Activated CD4-positive, alpha-beta T cell treated with anti-CD3 and anti-CD28 coated beads, Interleukin-2, amount 10 ng/mL, durations not matched to agents 7 days and 5 days (primary cell): ENCODE measurements around the gene PRKN. TPM values are rescaled to one million over a fixed set of nuclear protein-coding genes. Genes with fewer than 3 reads are reported as not detected.

Experiments used
- CTCF ChIA-PET: fragments of 350-600 bp; sonication (Branson Sonifier 250); formaldehyde crosslinking; loops from one replicate; lab custom pipeline; 2021; ENCODE audit warnings: antibody characterized with exemption; lab: Charles Lee
- POLR2A ChIA-PET: fragments of 350-600 bp; sonication (Branson Sonifier 250); formaldehyde crosslinking; loops from one replicate; lab custom pipeline; 2021; ENCODE audit warnings: antibody characterized with exemption; lab: Charles Lee
- DNase-seq: peaks from one replicate; pipeline ENCODE4 v3.0.0-alpha.2; 2020
- H3K27ac Mint-ChIP-seq: one replicate; pipeline ENCODE4 v1.8.0; 2021; ENCODE audit warnings: mild to moderate bottlenecking, moderate library complexity, mixed read lengths
- H3K27me3 Mint-ChIP-seq: one replicate; pipeline ENCODE4 v1.8.0; 2021; ENCODE audit warnings: mixed read lengths
- H3K36me3 Mint-ChIP-seq: one replicate; pipeline ENCODE4 v1.8.0; 2021; ENCODE audit warnings: low read depth, mixed read lengths
- H3K4me1 Mint-ChIP-seq: one replicate; pipeline ENCODE4 v1.8.0; 2021; ENCODE audit warnings: mixed read lengths
- H3K4me3 Mint-ChIP-seq: one replicate; pipeline ENCODE4 v1.8.0; 2021; ENCODE audit warnings: mild to moderate bottlenecking, moderate library complexity, mixed read lengths
- H3K9me3 Mint-ChIP-seq: one replicate; pipeline ENCODE4 v1.8.0; 2021; ENCODE audit warnings: mixed read lengths
- total RNA-seq, 2 experiments: library from RNA; stranded (reverse); gene quantifications; one replicate each; pipeline ENCODE4 v1.2.3, GENCODE V29; 2021

PRKN gene
- total RNA-seq, 2 experiments from 2014 or later = 0.77 to 0.94 TPM

GRCh38 chr6:162046324-162046723 is 681.2 kb downstream of the PRKN start:
- Mint-ChIP-seq H3K4me1 (no peaks in the 10 kb centered on the region), H3K36me3 (no peaks in the 10 kb centered on the region), H3K27ac (no peak overlapping the region), H3K4me3 (no peak overlapping the region), H3K9me3 (peaks cover 13% of the 10 kb centered on the region), H3K27me3 (no peaks in the 10 kb centered on the region)
- no peak for DNase-seq
- CTCF ChIA-PET = interaction anchor here (1.4 kb wide), 1 partner anchor 10 kb away, joined by 3 read pairs; no protein-coding TSS in a partner anchor
- POLR2A ChIA-PET = no interaction called here

DNA sequence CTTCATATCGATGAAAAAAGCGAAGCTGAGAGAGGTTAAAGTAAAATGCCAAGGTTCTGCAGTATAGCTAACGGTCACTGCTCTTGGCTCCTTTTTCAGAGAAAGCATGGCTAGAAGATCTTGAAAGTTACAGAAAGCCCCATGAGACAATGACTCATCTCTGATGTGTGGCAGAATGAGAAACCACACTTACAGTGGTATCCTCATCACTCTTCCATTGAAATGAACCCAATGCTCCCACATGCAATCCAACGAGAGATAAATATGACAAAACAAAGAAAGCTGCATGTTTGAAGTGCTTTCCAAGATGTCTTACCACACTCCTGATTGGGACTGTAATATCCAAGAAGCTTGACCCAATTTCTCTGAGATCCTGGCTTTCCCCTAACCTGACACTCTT is 694.9 kb downstream of the PRKN start:
- Mint-ChIP-seq H3K4me3 (no peak overlapping the region), H3K27ac (no peak overlapping the region), H3K27me3 (no peaks in the 10 kb centered on the region), H3K36me3 (no peaks in the 10 kb centered on the region), H3K9me3 (peaks cover 18% of the 10 kb centered on the region), H3K4me1 (no peaks in the 10 kb centered on the region)
- DNase-seq = no peak
- CTCF ChIA-PET = no interaction called here
- POLR2A ChIA-PET = no interaction called here

- H3K27me3 Mint-ChIP-seq = no peaks in the 10 kb centered on the region
- no peaks in the 10 kb centered on the region for H3K4me1 Mint-ChIP-seq
- no peak overlapping the region for H3K4me3 Mint-ChIP-seq
- ChIA-PET CTCF (interaction anchor here (0.6 kb wide), 1 partner anchor 589 kb away, joined by 5 read pairs; no protein-coding TSS in a partner anchor), POLR2A (no interaction called here)
- DNase-seq = no peak
- no peaks in the 10 kb centered on the region for H3K36me3 Mint-ChIP-seq
- H3K27ac Mint-ChIP-seq = no peak overlapping the region
- peaks cover 19% of the 10 kb centered on the region for H3K9me3 Mint-ChIP-seq
Observed at GRCh38 chr6:162029873-162030576, 697.5 kb downstream of the PRKN start.

DNA sequence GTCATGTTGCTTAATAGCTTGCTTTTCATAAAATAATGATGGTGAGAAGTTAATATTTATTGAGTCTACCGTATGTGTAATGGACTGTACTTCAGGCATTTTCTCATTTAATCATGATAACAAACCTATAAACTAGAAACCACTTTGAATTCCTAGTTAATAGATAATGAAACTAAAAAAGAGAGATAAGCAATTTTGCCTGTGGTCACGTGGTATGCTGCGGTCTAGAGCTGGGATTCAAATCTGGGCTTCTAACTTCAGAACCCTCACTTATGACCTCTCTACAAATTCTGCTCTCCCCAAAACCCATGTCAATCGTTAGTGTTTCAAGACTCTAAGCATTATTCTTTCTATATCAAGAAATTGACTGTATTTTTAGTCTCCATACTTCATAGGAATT is 700.7 kb downstream of the PRKN start:
- Mint-ChIP-seq H3K9me3 (peaks cover 24% of the 10 kb centered on the region), H3K4me1 (no peaks in the 10 kb centered on the region), H3K27ac (no peak overlapping the region), H3K36me3 (no peaks in the 10 kb centered on the region), H3K4me3 (no peak overlapping the region), H3K27me3 (no peaks in the 10 kb centered on the region)
- DNase-seq = no peak
- ChIA-PET CTCF (no interaction called here), POLR2A (no interaction called here)

- Mint-ChIP-seq H3K9me3 (peaks cover 26% of the 10 kb centered on the region), H3K27ac (no peak overlapping the region), H3K4me1 (no peaks in the 10 kb centered on the region), H3K27me3 (no peaks in the 10 kb centered on the region), H3K4me3 (no peak overlapping the region), H3K36me3 (no peaks in the 10 kb centered on the region)
- no peak for DNase-seq
- ChIA-PET POLR2A (no interaction called here), CTCF (no interaction called here)
Observed at GRCh38 chr6:162026031-162026430, 701.5 kb downstream of the PRKN start.

GRCh38 chr6:162019349-162019748 is 708.2 kb downstream of the PRKN start:
- Mint-ChIP-seq H3K27ac (no peak overlapping the region), H3K36me3 (no peaks in the 10 kb centered on the region), H3K4me1 (no peaks in the 10 kb centered on the region), H3K4me3 (no peak overlapping the region), H3K27me3 (no peaks in the 10 kb centered on the region), H3K9me3 (peaks cover 20% of the 10 kb centered on the region)
- POLR2A ChIA-PET = no interaction called here
- DNase-seq = no peak
- CTCF ChIA-PET = no interaction called here

DNA sequence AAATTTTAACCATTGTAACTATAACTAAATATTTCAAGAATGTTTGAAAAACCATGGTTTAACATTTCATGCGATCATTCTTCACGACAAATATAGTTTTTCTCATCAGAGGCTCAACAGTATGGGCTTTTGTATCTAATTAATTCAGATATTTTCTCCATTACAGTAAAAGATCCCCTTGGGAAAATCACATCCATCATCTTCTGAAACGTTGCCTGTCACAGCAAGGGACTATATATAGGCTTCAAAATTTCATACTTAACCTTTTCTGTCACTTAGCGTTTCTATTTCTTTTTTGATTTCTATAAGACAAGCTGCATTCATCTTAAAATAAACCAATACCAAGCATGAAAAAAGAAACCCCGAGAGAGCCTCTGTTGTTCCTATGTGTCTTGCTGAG is 710.0 kb downstream of the PRKN start:
- no peak for DNase-seq
- POLR2A ChIA-PET = no interaction called here
- no peak overlapping the region for H3K27ac Mint-ChIP-seq
- CTCF ChIA-PET = no interaction called here
- no peaks in the 10 kb centered on the region for H3K27me3 Mint-ChIP-seq
- no peaks in the 10 kb centered on the region for H3K36me3 Mint-ChIP-seq
- H3K4me3 Mint-ChIP-seq = no peak overlapping the region
- H3K4me1 Mint-ChIP-seq = no peaks in the 10 kb centered on the region
- peaks cover 18% of the 10 kb centered on the region for H3K9me3 Mint-ChIP-seq

- Mint-ChIP-seq H3K4me3 (no peak overlapping the region), H3K36me3 (no peaks in the 10 kb centered on the region), H3K27ac (no peak overlapping the region), H3K9me3 (peaks cover 14% of the 10 kb centered on the region), H3K27me3 (no peaks in the 10 kb centered on the region), H3K4me1 (no peaks in the 10 kb centered on the region)
- ChIA-PET CTCF (interaction anchor here (0.7 kb wide), 1 partner anchor 14 kb away, joined by 4 read pairs; no protein-coding TSS in a partner anchor), POLR2A (no interaction called here)
- DNase-seq = no peak
Observed at GRCh38 chr6:162014069-162014811, 713.3 kb downstream of the PRKN start.

GRCh38 chr6:162005372-162005771 is 722.2 kb downstream of the PRKN start:
- CTCF ChIA-PET = no interaction called here
- POLR2A ChIA-PET = no interaction called here
- Mint-ChIP-seq H3K4me1 (no peaks in the 10 kb centered on the region), H3K4me3 (no peak overlapping the region), H3K27ac (no peak overlapping the region), H3K9me3 (peaks cover 8% of the 10 kb centered on the region), H3K36me3 (no peaks in the 10 kb centered on the region), H3K27me3 (no peaks in the 10 kb centered on the region)
- DNase-seq = no peak

DNA sequence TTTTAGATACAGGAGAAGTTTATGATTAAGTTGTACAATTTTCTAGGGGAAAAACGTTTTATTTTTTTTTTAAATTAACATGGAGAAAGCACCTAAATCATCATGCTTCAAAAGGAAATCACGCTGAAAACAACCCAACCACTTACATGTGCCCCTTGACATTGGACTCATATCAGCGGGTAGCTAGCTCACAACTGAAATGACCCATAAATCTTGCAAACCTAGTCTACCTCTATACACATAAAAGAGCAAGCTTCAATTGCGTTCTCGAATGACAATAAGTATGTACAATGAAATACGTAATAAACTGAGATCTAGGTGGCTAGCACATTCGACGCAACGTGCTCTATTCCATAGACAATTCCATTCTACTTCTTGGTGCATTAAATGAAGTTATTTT is 730.8 kb downstream of the PRKN start:
- H3K4me1 Mint-ChIP-seq = no peaks in the 10 kb centered on the region
- no peak overlapping the region for H3K27ac Mint-ChIP-seq
- no peaks in the 10 kb centered on the region for H3K27me3 Mint-ChIP-seq
- DNase-seq = no peak
- peaks cover 14% of the 10 kb centered on the region for H3K9me3 Mint-ChIP-seq
- ChIA-PET POLR2A (no interaction called here), CTCF (no interaction called here)
- H3K36me3 Mint-ChIP-seq = no peaks in the 10 kb centered on the region
- no peak overlapping the region for H3K4me3 Mint-ChIP-seq

DNA sequence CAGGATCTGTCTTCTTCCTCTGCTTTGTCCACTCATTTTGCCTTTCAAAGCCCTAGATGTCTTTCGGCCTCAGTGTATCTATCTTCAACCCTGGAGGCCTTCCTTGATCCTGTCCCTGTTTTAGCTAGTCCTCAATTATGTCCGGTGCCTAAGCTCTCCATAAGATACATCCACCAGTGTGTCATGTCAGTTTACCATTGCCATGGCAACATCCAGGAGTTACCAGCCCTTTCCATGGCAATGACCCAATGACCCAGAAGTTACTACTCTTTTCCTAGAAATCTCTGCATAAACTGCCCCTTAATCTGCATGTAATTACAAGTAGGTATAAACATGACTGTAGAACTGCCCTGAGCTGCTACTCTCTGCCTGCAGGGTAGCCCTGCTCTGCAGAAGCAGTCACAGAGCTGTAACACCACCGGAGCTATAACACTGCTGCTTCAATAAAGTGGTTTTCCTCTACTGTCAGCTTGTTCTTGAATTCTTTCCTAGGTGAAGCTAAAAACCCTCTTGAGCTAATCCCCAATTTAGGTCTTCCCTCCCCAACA is 741.6 kb downstream of the PRKN start:
- no peak overlapping the region for H3K4me3 Mint-ChIP-seq
- ChIA-PET POLR2A (no interaction called here), CTCF (interaction anchor here (1.0 kb wide), 1 partner anchor 12 kb away, joined by 3 read pairs; no protein-coding TSS in a partner anchor)
- no peaks in the 10 kb centered on the region for H3K27me3 Mint-ChIP-seq
- no peak for DNase-seq
- H3K36me3 Mint-ChIP-seq = no peaks in the 10 kb centered on the region
- H3K9me3 Mint-ChIP-seq = peaks cover 22% of the 10 kb centered on the region
- no peak overlapping the region for H3K27ac Mint-ChIP-seq
- H3K4me1 Mint-ChIP-seq = no peaks in the 10 kb centered on the region

DNA sequence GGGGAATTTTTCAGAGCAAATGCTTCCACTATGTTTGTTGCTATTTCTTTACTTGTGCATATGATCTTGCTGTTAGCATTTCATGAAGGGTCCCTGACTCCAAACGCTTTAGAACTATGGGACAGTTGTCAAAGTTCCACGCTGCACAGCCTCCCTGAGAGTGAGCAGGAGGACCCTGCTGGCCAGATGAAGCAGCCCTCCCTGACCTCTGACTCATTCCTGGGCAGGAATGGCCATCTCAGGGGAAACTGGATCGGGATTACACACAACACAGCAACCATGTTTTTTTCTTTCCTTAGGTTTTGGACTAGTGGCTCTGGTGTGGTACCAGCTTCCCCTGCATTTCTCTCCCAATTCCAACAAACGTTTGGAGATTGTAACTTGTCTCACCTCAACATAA is 742.9 kb downstream of the PRKN start:
- no peak overlapping the region for H3K4me3 Mint-ChIP-seq
- no peak overlapping the region for H3K27ac Mint-ChIP-seq
- no peaks in the 10 kb centered on the region for H3K27me3 Mint-ChIP-seq
- POLR2A ChIA-PET = no interaction called here
- H3K36me3 Mint-ChIP-seq = no peaks in the 10 kb centered on the region
- no peak for DNase-seq
- CTCF ChIA-PET = no interaction called here
- H3K9me3 Mint-ChIP-seq = peaks cover 19% of the 10 kb centered on the region
- H3K4me1 Mint-ChIP-seq = no peaks in the 10 kb centered on the region

DNA sequence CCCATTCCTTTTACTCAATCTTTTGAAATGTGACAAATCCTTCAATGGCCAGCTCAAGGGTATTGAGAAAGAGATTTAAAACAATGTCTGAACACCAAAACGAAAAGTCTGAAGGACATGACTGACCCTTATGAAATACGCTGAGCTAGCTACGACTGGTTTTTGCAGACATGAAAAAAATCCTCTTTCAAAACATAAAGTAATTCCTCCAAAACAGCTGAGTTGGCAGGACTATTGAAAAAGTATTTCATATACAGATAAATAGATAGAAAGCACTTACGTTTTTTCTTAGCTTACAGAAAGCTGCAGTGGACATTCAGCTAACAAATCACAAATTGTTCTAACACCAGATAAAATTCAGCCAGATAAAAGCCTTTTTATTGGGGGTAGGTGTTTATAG is 751.0 kb downstream of the PRKN start:
- H3K27me3 Mint-ChIP-seq = no peaks in the 10 kb centered on the region
- no peaks in the 10 kb centered on the region for H3K36me3 Mint-ChIP-seq
- POLR2A ChIA-PET = no interaction called here

More for the DNA sequence above, 751.0 kb downstream of the PRKN start:
- no peak overlapping the region for H3K27ac Mint-ChIP-seq
- H3K4me1 Mint-ChIP-seq = no peaks in the 10 kb centered on the region
- no peak overlapping the region for H3K4me3 Mint-ChIP-seq
- peaks cover 13% of the 10 kb centered on the region for H3K9me3 Mint-ChIP-seq
- CTCF ChIA-PET = interaction anchor here (0.6 kb wide), 1 partner anchor 504 kb away, joined by 3 read pairs; no protein-coding TSS in a partner anchor
- no peak for DNase-seq
